NCI-H748 treated with DMSO at 0.1 percent for 48 hours (cell line): Measurements from ENCODE around the gene CPXM2.

ENCODE experiments used
- DNase-seq: peaks from one replicate; lab custom pipeline; 2025; lab: John Stamatoyannopoulos, UW

The CPXM2 gene

DNA sequence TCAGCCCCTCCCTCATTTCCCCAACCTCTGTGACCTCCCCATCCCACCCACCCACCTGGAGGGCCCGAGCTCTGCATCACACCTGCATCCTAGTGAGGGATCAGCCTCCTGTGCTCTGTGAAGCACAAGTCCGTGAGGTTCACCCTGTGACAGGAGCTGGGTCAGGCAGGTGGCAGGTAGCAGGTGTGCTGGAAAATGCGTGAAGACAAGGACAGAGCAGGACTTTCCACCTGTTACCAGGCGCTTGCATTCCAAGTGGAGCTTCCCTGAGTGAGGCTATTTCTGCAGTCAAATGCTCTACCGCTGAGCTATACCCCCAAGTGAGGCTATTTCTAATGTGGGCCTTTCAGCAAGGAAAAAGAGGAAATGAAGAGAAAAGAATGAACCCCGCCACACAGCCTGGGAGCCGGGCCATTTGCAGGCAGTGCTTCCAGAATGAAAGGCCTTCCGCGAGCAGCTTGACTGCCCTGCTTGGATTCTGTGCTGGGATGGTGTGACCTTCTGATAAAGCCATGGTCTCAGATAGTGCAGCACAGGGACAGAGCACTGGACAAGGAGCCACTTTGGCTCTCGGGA is 13.3 kb upstream of the CPXM2 start:
- no peak for DNase-seq

GRCh38 chr10:123903621-123904020 is 12.0 kb upstream of the CPXM2 start:
- DNase-seq = no peak

DNA sequence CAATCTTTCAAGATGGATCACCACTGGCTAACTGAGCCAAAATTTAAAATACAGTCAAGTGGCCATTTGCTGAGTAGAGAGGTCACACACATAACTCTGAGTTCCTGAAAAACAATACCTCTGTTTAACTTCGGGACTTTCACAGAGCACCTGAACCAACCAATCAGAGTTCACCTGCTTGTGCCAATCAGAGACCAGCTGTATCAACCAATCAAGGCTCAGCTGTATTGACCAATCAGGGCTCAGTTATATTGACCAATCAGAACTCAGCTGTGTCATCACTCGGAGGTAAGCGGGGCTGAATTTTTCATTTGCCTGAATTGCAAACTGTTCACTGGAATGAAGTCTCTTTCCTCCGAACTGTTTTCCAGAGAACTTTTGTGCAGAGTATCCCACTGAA is 10.0 kb upstream of the CPXM2 start:
- DNase-seq = no peak

DNA sequence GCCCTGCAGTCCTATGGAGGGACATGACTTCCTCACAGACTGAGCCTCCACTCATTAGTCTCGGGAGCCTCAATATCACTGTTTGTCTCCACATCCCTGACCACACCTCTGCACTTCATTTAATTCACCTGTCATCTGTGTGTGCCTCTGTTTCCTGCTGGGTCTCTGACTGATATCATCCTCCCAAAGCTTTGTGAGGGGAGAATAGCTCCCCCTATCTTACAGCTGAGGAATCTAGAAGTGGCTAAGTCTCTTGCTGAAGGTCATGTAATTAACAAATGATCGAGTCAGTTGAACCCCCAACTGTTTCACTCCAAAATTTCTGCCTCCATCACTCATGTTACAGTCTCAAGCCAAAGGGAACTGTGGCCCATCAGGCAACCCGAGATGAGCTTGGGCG is 5.5 kb upstream of the CPXM2 start:
- DNase-seq = no peak

DNA sequence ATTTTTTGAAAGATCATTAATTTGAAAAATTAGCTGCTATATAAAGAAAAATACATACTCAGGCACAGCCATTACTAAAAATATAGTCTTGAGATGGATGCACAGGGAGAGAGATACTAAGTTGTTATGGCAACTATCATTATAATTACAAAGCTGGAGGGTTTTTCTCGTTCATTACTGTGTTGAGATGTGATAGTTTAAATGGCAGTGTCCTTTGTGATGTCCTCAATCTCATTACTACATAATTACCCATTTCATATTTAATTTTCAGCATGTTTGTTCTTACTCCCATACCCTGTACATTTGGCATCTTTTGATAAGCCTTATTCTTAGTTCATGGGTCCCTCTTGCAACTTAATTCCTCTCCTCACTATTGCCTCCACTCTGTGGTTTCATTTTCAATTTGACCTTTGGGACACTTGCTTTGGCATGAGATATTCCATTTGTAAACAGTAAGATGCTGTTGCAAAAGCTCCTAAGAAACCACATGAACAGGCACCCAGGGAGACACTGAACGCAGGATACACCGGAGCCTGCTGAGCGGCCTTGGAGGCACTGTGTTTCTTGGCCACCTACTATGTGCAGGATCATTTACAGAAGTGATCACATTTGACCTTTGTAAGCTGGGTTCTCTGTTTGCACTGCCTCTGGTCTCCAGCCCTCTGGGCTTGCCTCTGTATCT is 4.8 kb upstream of the CPXM2 start:
- DNase-seq = no peak

GRCh38 chr10:123893651-123894050 is 2.0 kb upstream of the CPXM2 start:
- DNase-seq = no peak

DNA sequence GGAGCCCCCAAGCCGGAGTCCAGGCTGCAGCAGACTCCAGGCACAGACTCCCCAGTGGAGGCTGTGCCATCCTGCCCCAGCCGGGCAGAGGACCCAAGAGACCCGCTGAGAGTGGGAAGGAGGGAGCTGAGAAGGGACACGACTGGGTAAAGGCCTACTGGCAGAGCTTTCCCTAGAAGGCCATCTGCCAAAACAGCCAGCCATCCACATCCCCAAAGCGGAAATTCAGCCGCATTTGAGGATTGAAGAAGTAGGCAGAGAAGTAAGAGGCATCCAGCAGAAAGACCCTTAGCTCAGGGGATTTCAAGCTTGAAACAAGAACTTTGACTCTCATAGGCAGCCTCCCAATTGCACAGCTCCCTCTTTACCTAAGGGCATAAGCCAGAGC is 857 bp downstream of the CPXM2 start:
- no peak for DNase-seq

- DNase-seq = no peak
Measured at GRCh38 chr10:123890226-123890625, 1.4 kb downstream of the CPXM2 start.

GRCh38 chr10:123889821-123890220 is 1.8 kb downstream of the CPXM2 start:
- no peak for DNase-seq

DNA sequence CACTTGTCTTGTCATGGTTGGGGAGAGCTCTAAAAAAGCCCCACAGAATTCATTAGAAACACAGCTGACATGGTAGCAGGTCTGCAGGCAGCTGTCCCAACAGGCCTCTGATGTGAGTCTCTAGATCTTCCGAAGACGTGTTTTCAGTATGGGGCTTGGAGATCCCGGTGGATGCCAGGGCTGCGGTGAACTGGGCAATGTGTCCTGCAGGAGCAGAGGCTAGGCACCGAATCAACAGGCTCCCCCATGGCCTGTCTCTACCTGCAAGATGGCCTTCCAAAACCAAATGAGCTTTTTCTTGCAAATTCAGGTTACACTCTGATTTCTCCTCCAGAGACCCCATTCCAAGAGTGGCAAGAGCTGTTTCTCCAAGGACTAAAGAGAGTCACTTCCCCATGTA is 2.9 kb downstream of the CPXM2 start:
- DNase-seq = no peak

GRCh38 chr10:123888256-123888655 is 3.4 kb downstream of the CPXM2 start:
- no peak for DNase-seq

DNA sequence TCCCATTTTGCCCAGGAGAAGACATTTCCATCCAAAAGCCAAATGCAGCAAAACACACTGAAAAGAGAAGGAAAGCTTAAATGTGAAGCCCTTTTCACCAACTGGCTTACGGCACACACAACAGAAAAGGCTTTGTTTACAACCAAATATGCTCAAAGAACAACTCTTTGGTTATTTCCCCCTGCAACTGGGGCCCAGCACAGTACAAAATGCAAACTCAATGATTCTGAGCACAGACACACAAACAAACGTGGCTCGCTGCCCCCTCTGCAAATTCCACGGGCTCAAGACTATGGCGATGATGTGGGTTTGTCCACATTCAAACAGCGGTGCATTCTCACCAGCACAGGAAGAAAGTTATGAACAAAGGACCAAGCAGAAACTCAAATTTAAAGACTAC is 5.3 kb downstream of the CPXM2 start:
- no peak for DNase-seq

DNA sequence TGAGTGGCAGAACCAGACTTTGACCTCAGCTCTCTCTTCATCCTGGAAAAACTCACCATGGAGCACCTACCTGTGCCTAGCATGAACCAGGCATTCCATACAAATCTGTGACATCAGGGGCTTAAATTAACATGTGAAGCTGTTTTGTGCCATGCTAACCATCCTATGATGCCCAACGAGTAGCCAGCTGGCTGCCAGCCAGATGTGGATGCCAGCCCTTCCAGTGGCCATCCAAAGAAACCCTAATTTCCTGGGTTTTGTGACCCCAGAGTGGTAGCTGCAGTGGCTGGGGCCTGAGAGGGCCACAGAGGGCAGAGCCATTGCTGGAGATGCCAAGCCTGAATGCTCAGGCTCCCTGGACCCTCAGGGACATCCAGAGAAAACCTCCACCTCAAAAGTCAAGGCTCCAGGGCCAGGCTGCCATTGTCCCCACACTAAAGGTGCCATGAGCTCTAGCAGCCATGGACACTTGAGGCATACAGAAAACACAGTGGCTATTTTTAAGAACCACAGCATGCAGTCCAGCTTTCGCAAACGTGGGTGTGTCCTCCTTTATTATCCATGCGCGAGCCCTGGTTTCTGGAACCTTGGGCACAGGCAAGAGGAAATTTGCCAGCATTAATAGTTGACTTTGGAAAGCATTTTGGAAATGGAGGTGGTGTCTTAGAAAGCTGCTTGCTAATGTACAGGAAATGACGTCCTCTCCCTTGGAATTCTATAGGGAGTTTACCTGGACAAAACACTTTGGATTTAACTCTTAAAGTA is 6.0 kb downstream of the CPXM2 start:
- no peak for DNase-seq

GRCh38 chr10:123884907-123885381 is 6.7 kb downstream of the CPXM2 start:
- DNase-seq = no peak

DNA sequence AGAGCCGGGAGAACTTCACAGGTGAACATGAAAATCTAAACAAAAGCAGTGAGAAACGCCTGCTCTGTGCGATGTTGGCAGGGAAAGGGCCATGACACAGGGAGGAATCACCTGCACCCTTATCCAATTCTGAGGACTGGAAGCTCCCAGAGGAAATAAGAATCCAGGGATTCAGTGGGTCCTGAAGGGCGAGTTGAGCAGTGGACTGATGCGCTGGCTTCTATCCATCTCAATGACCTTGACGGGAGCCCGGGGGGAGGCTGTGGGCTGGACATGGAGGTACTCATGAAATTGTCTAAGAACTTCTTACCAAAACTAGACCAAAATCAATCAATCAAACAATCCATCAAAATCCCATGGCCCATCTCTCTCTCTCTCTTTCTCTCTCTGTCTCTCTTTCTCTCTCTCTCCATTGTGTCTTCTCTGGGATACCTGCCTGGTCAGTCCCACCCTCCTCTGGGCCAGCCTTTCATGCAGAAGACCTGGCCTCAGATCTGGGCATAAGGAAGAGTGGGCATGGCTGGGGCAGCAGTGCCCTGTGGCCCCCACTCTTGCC is 7.2 kb downstream of the CPXM2 start:
- DNase-seq = no peak

GRCh38 chr10:123883673-123884320 is 7.8 kb downstream of the CPXM2 start:
- no peak for DNase-seq

- no peak for DNase-seq
Measured at GRCh38 chr10:123882681-123883445, 8.7 kb downstream of the CPXM2 start.

DNA sequence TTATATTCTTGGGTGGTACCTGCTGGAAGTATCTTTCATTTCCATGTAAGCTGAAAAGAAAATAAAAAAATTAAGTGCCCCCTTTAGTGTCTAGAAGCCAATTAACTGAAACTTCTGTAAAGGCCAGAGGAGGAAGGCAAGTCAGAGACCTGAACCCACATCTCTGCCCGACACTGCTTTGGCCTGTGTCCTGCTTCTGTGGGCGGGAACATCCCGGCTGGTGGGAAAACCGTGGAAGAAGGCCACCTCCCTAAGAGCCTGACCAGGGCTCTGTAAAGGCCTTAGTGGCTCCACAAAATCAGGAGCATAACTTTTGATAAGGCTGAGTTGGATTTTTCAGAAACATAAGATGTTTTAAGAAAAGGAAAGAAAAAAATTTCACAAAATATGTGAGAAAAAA is 9.4 kb downstream of the CPXM2 start:
- no peak for DNase-seq

DNA sequence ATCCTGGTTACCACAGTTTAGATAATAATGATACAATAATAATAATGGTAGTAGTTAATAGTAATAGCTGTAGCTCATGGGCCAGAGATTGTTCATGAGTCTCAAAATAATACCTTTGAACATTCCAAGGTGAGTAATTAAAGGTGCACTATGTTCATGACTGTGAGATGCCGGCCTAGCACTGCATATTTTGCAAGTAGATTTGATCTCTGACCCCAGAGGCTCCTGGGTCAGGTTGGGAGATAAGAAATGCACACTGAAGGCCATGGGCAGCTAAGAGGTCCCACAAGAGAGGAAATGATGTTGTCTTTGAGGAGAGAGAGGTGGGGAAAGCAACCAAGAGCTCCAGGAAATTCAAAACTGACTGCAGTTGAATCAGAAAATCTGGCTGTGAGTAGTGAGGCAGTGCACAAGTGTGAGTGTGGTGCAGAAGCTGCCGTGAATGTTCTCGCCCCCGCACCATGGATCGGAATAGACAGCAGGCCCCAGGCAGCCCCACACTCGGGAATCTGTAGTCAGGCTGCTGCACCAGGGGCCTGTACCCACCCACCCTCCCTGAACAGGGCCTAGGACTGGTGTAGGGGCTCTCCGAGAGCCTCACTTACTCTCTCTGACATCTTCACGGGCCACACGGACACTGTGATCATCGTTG is 11.9 kb downstream of the CPXM2 start:
- DNase-seq = no peak

- no peak for DNase-seq
Measured at GRCh38 chr10:123878666-123879303, 12.8 kb downstream of the CPXM2 start.

GRCh38 chr10:123870260-123870659 is 21.3 kb downstream of the CPXM2 start:
- no peak for DNase-seq
